ENCODE results near the gene HPGDS. TPM values are rescaled to one million over a fixed set of nuclear protein-coding genes. Genes with fewer than 3 reads are reported as not detected.

HPGDS gene
- total and polyA plus RNA-seq, 2 experiments from 2014 or later = not detected

- no peak for TF ChIP-seq CTCF (conservative IDR thresholded peaks at IDR 0.05; ENCODE audit: low read depth in 2 of 2)
- no peak for TF ChIP-seq ZNF114 (CRISPR knock-in tag; IDR thresholded peaks at IDR 0.05)
- no peak for TF ChIP-seq REST (IDR thresholded peaks at IDR 0.05; ENCODE audit: unreplicated experiment)
Measured at GRCh38 chr4:94278781-94279180, 63.9 kb downstream of the HPGDS start (continued).

DNA sequence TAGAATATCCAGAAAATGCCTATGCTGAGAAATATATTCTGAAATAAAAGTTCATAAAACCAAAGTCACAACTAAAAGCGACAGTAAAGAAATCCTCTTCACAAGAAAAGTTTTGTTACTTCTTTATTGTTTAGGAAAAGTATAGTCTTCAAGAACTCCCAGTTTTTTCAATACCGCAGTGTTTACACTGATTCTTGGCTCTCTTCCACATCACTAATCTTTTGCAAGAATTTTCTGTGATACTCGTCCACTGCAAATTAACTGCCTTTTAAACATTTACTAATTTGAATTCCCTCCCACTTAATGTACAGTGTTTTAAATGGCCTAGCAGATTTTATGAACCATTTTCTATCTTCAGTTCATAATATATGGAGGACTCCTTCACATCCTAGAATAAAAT is 65.1 kb downstream of the HPGDS start:
- Histone ChIP-seq H3K4me1 (ENCODE audit: insufficient read depth) (no peaks in the 10 kb centered on the region), H3K27me3 (ENCODE audit: insufficient read depth) (no peaks in the 10 kb centered on the region), H3K79me2 (replicated peaks; ENCODE audit: insufficient read depth) (no peaks in the 10 kb centered on the region), H3K9me2 (ENCODE audit: insufficient read depth) (no peaks in the 10 kb centered on the region), H3F3A (replicated peaks; ENCODE audit: low read depth) (no peaks in the 10 kb centered on the region), H3K4me3 (no peak overlapping the region), H3K36me3 (ENCODE audit: insufficient read depth) (peaks cover 51% of the 10 kb centered on the region), H4K20me1 (replicated peaks; ENCODE audit: insufficient read depth) (no peaks in the 10 kb centered on the region), H3K4me2 (no peak overlapping the region), H3K27ac (ENCODE audit: low read depth) (no peak overlapping the region), H2AFZ (no peak overlapping the region)
- no peaks in the 10 kb centered on the region for H3K27me3 Mint-ChIP-seq (ENCODE audit: insufficient read depth, low read depth, poor library complexity)
- no peak overlapping the region for H3K4me3 Mint-ChIP-seq
- no peaks in the 10 kb centered on the region for H3K4me1 Mint-ChIP-seq
- TF ChIP-seq EZH2 (IDR thresholded peaks at IDR 0.05; ENCODE audit: low read depth, unreplicated experiment) (no peak), POLR2AphosphoS5 (IDR thresholded peaks at IDR 0.05; ENCODE audit: low read depth) (no peak)
- H3K27ac Mint-ChIP-seq = peak overlapping the region; percentile 41
- ATAC-seq = no peak
- DNase-seq (ENCODE audit: low spot score) = no peak
- no peaks in the 10 kb centered on the region for H3K9me3 Mint-ChIP-seq
- peaks cover 64% of the 10 kb centered on the region for H3K36me3 Mint-ChIP-seq (ENCODE audit: low read depth)

GRCh38 chr4:94276204-94276603 is 66.4 kb downstream of the HPGDS start:
- H3K27me3 Mint-ChIP-seq (ENCODE audit: insufficient read depth, low read depth, poor library complexity) = no peaks in the 10 kb centered on the region
- no peaks in the 10 kb centered on the region for H4K20me1 ChIP-seq (replicated peaks; ENCODE audit: insufficient read depth)
- H2AFZ ChIP-seq = no peak overlapping the region
- no peak overlapping the region for H3K4me3 ChIP-seq
- no peaks in the 10 kb centered on the region for H3K9me3 Mint-ChIP-seq
- no peaks in the 10 kb centered on the region for H3K4me1 ChIP-seq (ENCODE audit: insufficient read depth)
- H3K27ac Mint-ChIP-seq = no peak overlapping the region
- no peaks in the 10 kb centered on the region for H3F3A ChIP-seq (replicated peaks; ENCODE audit: low read depth)
- no peaks in the 10 kb centered on the region for H3K79me2 ChIP-seq (replicated peaks; ENCODE audit: insufficient read depth)
- DNase-seq (ENCODE audit: low spot score) (no peak), ATAC-seq (no peak)
- no peaks in the 10 kb centered on the region for H3K27me3 ChIP-seq (ENCODE audit: insufficient read depth)
- H3K36me3 Mint-ChIP-seq (ENCODE audit: low read depth) = peaks cover 58% of the 10 kb centered on the region
- no peaks in the 10 kb centered on the region for H3K4me1 Mint-ChIP-seq
- H3K4me2 ChIP-seq = no peak overlapping the region
- no peak overlapping the region for H3K4me3 Mint-ChIP-seq
- no peak overlapping the region for H3K27ac ChIP-seq (ENCODE audit: low read depth)
- no peaks in the 10 kb centered on the region for H3K9me2 ChIP-seq (ENCODE audit: insufficient read depth)
- H3K36me3 ChIP-seq (ENCODE audit: insufficient read depth) = peaks cover 45% of the 10 kb centered on the region
- TF ChIP-seq JUNB (IDR thresholded peaks at IDR 0.05; ENCODE audit: unreplicated experiment) = no peak
- no peak for TF ChIP-seq REST (IDR thresholded peaks at IDR 0.05; ENCODE audit: unreplicated experiment)

All from GM23338 (cell line).